ENCODE measurements around the gene CYP26B1. TPM values are rescaled to one million over a fixed set of nuclear protein-coding genes. Genes with fewer than 3 reads are reported as not detected.

The CYP26B1 gene
- total RNA-seq, 2 experiments from 2014 or later, result not detected

- no peaks in the 10 kb centered on the region for H3K36me3 ChIP-seq (ENCODE audit: insufficient read depth, low read length)
- H3K4me3 ChIP-seq (ENCODE audit: low read depth, low read length, poor library complexity, severe bottlenecking), result no peak overlapping the region
- TF ChIP-seq EZH2phosphoT487 (IDR thresholded peaks at IDR 0.05; ENCODE audit: borderline replicate concordance, low read depth, low read length) (no peak), CTCF (conservative IDR thresholded peaks at IDR 0.05; ENCODE audit: low read length) (no peak)
- H3K27ac ChIP-seq (ENCODE audit: low read depth, low read length, poor library complexity, severe bottlenecking), result no peak overlapping the region
- BruUV-seq (replicated peaks), result no TSS peak
- H4K20me1 ChIP-seq (ENCODE audit: insufficient read depth, low read length), result no peaks in the 10 kb centered on the region
- no peaks in the 10 kb centered on the region for H3K4me1 ChIP-seq (ENCODE audit: insufficient read depth, low read length, poor library complexity, severe bottlenecking)
- ChIA-PET CTCF (ENCODE audit: unreplicated experiment) (no interaction called here), POLR2A (no interaction called here)
- no peaks in the 10 kb centered on the region for H3K9me3 ChIP-seq (ENCODE audit: low read length)
- no peak overlapping the region for H3K4me2 ChIP-seq (ENCODE audit: low read length)
- no peak for DNase-seq (ENCODE audit: low spot score)
- no peak overlapping the region for H2AFZ ChIP-seq (ENCODE audit: low read length)
- intact Hi-C loops (cut with micrococcal nuclease; ENCODE audit: unreplicated experiment), result no loop called here
- H3K79me2 ChIP-seq (ENCODE audit: insufficient read depth, low read depth, low read length), result no peaks in the 10 kb centered on the region
- no peaks in the 10 kb centered on the region for H3K9me2 ChIP-seq (ENCODE audit: insufficient read depth, low read length)
These were observed 13.8 kb downstream of the CYP26B1 start for GRCh38 chr2:72133721-72134407.

GRCh38 chr2:72132981-72133720 lies 14.5 kb downstream of the CYP26B1 start:
- intact Hi-C loops (cut with micrococcal nuclease; ENCODE audit: unreplicated experiment), result no loop called here
- DNase-seq (ENCODE audit: low spot score), result no peak
- POLR2A ChIA-PET, result interaction anchor here (0.9 kb wide), 1 partner anchor 13 kb away, joined by 3 read pairs; no protein-coding TSS in a partner anchor
- no peak overlapping the region for H3K4me3 ChIP-seq (ENCODE audit: low read depth, low read length, poor library complexity, severe bottlenecking)
- no peaks in the 10 kb centered on the region for H3K4me1 ChIP-seq (ENCODE audit: insufficient read depth, low read length, poor library complexity, severe bottlenecking)
- H2AFZ ChIP-seq (ENCODE audit: low read length), result no peak overlapping the region
- no peaks in the 10 kb centered on the region for H3K9me3 ChIP-seq (ENCODE audit: low read length)
- no peaks in the 10 kb centered on the region for H4K20me1 ChIP-seq (ENCODE audit: insufficient read depth, low read length)
- H3K9me2 ChIP-seq (ENCODE audit: insufficient read depth, low read length), result no peaks in the 10 kb centered on the region
- no peak overlapping the region for H3K27ac ChIP-seq (ENCODE audit: low read depth, low read length, poor library complexity, severe bottlenecking)
- CTCF ChIA-PET (ENCODE audit: unreplicated experiment), result no interaction called here
- no peak overlapping the region for H3K4me2 ChIP-seq (ENCODE audit: low read length)
- no peaks in the 10 kb centered on the region for H3K79me2 ChIP-seq (ENCODE audit: insufficient read depth, low read depth, low read length)
- H3K36me3 ChIP-seq (ENCODE audit: insufficient read depth, low read length), result no peaks in the 10 kb centered on the region
- no TSS peak for BruUV-seq (replicated peaks)
- TF ChIP-seq CTCF (conservative IDR thresholded peaks at IDR 0.05; ENCODE audit: low read length) (no peak), EZH2phosphoT487 (IDR thresholded peaks at IDR 0.05; ENCODE audit: borderline replicate concordance, low read depth, low read length) (no peak)

Data from OCI-LY7 (cell line).